Measurements from ENCODE around the gene NCBP3.

- TF ChIP-seq, protein P1, sequence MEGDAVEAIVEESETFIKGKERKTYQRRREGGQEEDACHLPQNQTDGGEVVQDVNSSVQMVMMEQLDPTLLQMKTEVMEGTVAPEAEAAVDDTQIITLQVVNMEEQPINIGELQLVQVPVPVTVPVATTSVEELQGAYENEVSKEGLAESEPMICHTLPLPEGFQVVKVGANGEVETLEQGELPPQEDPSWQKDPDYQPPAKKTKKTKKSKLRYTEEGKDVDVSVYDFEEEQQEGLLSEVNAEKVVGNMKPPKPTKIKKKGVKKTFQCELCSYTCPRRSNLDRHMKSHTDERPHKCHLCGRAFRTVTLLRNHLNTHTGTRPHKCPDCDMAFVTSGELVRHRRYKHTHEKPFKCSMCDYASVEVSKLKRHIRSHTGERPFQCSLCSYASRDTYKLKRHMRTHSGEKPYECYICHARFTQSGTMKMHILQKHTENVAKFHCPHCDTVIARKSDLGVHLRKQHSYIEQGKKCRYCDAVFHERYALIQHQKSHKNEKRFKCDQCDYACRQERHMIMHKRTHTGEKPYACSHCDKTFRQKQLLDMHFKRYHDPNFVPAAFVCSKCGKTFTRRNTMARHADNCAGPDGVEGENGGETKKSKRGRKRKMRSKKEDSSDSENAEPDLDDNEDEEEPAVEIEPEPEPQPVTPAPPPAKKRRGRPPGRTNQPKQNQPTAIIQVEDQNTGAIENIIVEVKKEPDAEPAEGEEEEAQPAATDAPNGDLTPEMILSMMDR (IDR thresholded peaks at IDR 0.05), result no peak
- no peak for TF ChIP-seq POLR2A (IDR thresholded peaks at IDR 0.05)
Observed at GRCh38 chr17:3799181-3799945, 46.7 kb downstream of the NCBP3 start.

All from Peyer's patch (tissue), 4 donors.